ENCODE measurements around the gene NUBPL.
"Not testable (repeated sequence)": the region's sequence is repeated elsewhere in the genome, so short reads cannot be mapped to it uniquely, and the experiment has no call there.

NUBPL gene

DNA sequence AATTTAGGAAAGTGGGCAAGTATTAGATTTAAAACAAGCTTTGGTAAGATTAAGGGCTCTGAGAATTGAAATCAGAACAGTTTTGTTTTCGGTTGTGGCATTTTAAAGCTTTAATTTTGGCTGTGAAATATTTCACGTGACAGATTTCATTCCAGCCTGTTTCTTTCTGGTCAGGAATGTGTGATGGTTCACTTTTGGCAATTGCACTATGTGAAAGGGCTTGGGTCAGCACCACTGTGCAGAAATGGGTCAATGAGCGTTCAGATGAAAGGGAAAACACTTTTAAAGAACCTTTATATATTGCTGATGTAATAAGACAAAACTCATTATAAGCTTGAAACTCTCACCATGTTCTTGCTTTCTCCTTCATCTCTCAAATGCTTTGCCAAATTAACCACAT is 17.1 kb downstream of the NUBPL start:
- no peak for DNase-seq (ENCODE audit: low spot score)

- no peak for DNase-seq (ENCODE audit: low spot score)
Observed at GRCh38 chr14:31578792-31579501, 17.7 kb downstream of the NUBPL start.

DNA sequence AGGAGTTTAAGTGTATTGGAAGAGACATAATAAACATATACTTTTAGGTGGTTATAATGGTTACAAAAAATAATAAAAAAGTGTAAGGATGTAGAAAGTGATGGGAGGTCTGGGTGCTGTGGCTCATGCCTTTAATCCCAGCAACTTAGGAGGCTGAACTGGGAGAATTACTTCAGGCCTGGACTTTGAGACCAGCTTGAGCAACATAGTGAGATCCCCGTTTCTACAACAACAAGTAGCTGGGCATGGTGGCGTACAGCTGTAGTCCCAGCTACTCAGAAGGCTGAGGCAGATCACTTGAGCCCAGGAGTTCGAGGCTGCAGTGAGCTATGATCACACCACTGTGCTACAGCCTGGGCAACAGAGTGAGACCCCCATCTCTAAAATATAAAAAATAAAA is 19.0 kb downstream of the NUBPL start:
- DNase-seq (ENCODE audit: low spot score): no peak

GRCh38 chr14:31582286-31582691 is 21.1 kb downstream of the NUBPL start:
- peak; percentile 47 for DNase-seq (ENCODE audit: low spot score)

DNA sequence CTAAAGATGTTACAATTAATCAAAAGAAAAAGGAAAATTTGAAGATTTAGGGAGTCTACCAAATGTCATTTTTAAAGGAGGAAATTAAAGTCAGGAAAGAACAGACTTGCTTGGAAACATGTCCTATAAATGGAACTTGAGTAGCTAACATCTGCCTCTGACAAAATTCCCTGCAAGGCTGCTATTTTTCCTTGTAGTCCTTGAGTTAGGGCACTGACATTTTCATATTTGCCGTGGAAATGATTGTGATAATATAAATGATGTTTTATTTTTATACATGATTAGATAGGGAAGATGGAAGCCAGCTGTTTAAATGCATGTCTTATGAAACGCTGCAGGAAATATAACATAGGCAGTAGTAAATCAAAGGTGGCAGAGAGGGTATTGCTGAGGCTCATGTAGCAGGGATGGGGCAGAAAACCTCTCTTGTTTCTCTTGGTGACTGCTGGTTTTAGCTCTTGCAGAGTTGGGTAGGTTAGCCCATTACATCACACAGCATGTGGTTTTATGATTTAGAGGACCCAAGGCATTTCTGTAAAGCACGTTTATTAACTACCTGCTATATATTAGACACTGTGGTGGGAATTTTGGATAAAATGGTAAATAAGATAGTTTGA is 21.7 kb downstream of the NUBPL start:
- no peak for DNase-seq (ENCODE audit: low spot score)

- DNase-seq (ENCODE audit: low spot score): no peak
Observed at GRCh38 chr14:31590206-31590605, 29.0 kb downstream of the NUBPL start.

- no peak for DNase-seq (ENCODE audit: low spot score)
Observed at GRCh38 chr14:31592122-31592521, 30.9 kb downstream of the NUBPL start.

GRCh38 chr14:31592631-31593030 is 31.4 kb downstream of the NUBPL start:
- DNase-seq (ENCODE audit: low spot score): no peak

- no peak for DNase-seq (ENCODE audit: low spot score)
Observed at GRCh38 chr14:31596342-31597095, 35.3 kb downstream of the NUBPL start.

DNA sequence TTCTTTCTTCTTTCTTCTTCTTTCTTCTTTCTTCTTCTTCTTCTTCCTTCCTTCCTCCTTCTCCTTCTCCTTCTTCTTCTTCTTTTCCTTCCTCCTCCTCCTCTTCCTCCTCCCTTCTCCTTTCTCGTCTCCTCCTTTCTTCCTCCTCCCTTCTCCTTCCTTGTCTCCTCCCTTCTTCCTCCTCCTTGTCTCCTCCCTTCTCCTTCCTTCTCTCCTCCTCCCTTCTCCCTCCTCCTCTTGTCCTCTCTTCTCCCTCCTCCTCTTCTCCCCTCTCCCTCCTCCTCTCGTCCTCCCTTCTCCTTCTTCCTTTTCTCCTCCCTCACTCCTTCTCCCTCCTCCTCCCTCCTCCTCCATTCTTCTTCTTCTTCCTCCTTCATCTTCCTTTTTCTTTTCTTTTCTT is 44.5 kb downstream of the NUBPL start:
- no peak for DNase-seq (ENCODE audit: low spot score)

- DNase-seq (ENCODE audit: low spot score): no peak
Observed at GRCh38 chr14:31611778-31612433, 50.7 kb downstream of the NUBPL start.

DNA sequence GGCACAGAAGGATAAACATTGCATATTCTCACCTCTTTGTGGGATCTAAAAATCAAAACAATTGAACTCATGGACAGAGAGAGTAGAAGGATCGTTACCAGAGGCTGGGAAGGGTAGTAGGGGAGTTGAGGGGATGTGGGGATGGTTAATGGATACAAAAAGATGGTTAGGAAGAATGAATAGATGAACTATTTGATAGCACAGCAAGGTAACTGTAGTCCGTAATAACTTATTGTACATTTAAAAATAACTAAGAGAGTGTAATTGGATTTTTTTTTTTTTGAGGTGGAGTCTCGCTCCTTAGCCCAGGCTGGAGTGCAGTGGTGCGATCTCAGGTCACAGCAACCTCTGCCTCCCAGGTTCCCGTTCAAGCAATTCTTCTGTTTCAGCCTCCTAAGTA is 52.0 kb downstream of the NUBPL start:
- no peak for DNase-seq (ENCODE audit: low spot score)

GRCh38 chr14:31618884-31619283 is 57.7 kb downstream of the NUBPL start:
- DNase-seq (ENCODE audit: low spot score): not testable (repeated sequence)

GRCh38 chr14:31619440-31619839 is 58.2 kb downstream of the NUBPL start:
- DNase-seq (ENCODE audit: low spot score): no peak

DNA sequence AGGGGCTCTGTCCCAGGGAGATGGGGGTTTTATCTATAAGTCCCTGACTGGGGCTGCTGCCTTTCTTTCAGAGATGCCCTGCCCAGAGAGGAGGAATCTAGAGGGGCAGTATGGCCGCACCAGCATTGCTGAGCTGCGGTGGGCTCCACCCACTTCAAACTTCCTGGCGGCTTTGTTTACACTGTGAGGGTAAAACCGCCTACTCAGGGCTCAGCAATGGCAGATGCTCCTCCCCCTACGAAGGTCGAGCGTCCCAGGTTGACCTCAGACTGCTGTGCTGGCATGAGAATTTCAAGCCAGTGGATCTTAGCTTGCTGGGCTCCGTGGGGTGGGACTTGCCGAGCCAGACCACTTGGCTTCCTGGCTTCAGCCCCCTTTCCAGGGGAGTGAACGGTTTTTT is 59.7 kb downstream of the NUBPL start:
- DNase-seq (ENCODE audit: low spot score): not testable (repeated sequence)

GRCh38 chr14:31622060-31622459 is 60.9 kb downstream of the NUBPL start:
- no peak for DNase-seq (ENCODE audit: low spot score)

- not testable (repeated sequence) for DNase-seq (ENCODE audit: low spot score)
Observed at GRCh38 chr14:31652900-31653299, 91.7 kb downstream of the NUBPL start.

GRCh38 chr14:31657917-31658316 is 96.7 kb downstream of the NUBPL start:
- no peak for DNase-seq (ENCODE audit: low spot score)

GRCh38 chr14:31659278-31659677 is 98.1 kb downstream of the NUBPL start:
- no peak for DNase-seq (ENCODE audit: low spot score)

- DNase-seq (ENCODE audit: low spot score): no peak
Observed at GRCh38 chr14:31660191-31660590, 99.0 kb downstream of the NUBPL start.

GRCh38 chr14:31660728-31661127 is 99.5 kb downstream of the NUBPL start:
- DNase-seq (ENCODE audit: low spot score): no peak

- DNase-seq (ENCODE audit: low spot score): no peak
Observed at GRCh38 chr14:31668348-31668747, 107.1 kb downstream of the NUBPL start.

DNA sequence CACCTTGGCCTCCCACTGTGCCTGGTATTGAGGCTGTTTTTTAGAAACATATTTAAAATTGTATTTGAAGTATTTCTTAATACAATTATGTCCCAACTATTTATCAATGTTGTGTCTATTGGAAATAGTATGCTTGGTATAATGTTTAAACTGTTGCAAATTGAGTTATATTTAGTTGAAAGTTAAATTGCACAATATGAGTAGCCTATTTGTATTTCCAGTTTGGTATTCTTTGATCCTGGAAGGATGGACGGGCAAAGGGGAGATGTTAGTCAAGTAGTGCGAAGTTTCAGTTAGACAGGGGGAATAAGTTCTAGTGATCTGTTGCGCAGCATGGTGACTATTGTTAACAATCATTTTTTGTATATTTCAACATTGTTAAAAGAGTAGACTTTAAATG is 111.5 kb downstream of the NUBPL start:
- DNase-seq (ENCODE audit: low spot score): no peak

Data from pons (tissue), 1 donor.